ENCODE measurements around the gene COL13A1. TPM values are rescaled to one million over a fixed set of nuclear protein-coding genes. Genes with fewer than 3 reads are reported as not detected.

Gene COL13A1
- polyA plus RNA-seq, 1 of the 3 experiments (the other 2 are of a cell fraction), result 26.7 TPM

DNA sequence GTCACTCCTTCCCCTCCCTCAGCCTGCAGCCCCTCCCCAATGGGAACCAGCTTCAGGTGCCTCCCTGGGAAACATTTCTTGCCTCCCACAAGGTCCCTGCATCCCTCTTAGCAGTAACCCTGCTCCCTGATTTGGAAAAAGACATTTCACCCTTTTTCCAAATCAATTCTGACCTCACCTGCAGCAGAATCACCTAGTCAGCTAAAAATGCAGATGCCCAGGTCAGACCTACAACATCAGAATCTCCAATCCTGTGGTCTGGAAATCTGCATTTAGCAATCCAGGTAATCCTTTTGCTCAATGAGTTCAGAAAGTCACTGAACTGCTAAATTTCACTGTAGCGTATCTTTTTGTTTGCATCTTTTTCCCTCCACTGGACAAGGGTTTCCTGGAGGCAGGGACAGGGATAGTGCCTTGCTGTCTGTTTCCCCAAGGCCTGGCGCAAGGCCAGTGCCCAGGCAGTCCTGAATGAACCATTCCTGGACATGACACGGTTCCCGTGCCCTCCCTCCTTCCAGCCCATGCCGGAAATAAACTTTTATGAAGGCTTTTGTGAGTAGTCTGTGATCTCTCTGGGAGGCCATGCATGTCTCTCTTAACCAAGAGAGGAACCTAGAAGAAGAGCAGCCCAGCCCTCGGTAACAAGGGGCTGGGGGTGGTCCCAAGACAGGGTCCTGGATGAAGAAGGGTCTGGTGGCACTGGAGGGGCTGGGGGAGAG is 44.0 kb downstream of the COL13A1 start:
- peak overlapping the region; percentile 60 for H3K4me2 ChIP-seq
- H3K36me3 ChIP-seq (replicated peaks in 1 of 2; ENCODE audit: control insufficient read depth in 1 of 2, insufficient read depth in 2 of 2, low read length in 1 of 2), result no peaks in the 10 kb centered on the region
- H3K27ac ChIP-seq (ENCODE audit: low read depth in 2 of 2, low read length in 1 of 2), result peak overlapping the region; percentile 55 to 56; a peak in 3 of 4 replicates
- peaks cover 7% of the 10 kb centered on the region for H3F3A ChIP-seq (replicated peaks; ENCODE audit: insufficient read depth)
- peak; percentile 76 for DNase-seq
- H3K9me3 ChIP-seq, result no peaks in the 10 kb centered on the region
- peak overlapping the region; percentile 38; the same call in 1 of the 2 replicates for H3K9ac ChIP-seq
- 22% methylated on average over 6 of the region's 6 CpGs for WGBS (ENCODE audit: low lambda C conversion rate)
- no peak overlapping the region for H3K4me3 ChIP-seq (ENCODE audit: low read depth in 2 of 2, low read length in 1 of 2)
- no peaks in the 10 kb centered on the region for H3K9me2 ChIP-seq
- H4K20me1 ChIP-seq (ENCODE audit: insufficient read depth), result no peaks in the 10 kb centered on the region
- ChIA-PET POLR2A (no interaction called here), CTCF (interaction anchor here (1.1 to 1.2 kb wide), 2 partner anchors 14 to 69 kb away, joined by 3 to 5 read pairs; no protein-coding TSS in a partner anchor)
- peaks cover under 1% of the 10 kb centered on the region; the same call in 1 of the 2 replicates for H3K79me2 ChIP-seq (ENCODE audit: insufficient read depth)
- H3K27me3 ChIP-seq (ENCODE audit: insufficient read depth), result no peaks in the 10 kb centered on the region
- H2AFZ ChIP-seq (ENCODE audit: low read depth), result no peak overlapping the region
- H3K4me1 ChIP-seq (ENCODE audit: control insufficient read depth in 1 of 2, insufficient read depth in 2 of 2, low read depth in 1 of 2, low read length in 1 of 2), result peaks cover 20 to 27% of the 10 kb centered on the region in 2 experiments
- TF ChIP-seq GABPA (IDR thresholded peaks at IDR 0.05; ENCODE audit: low read depth), result no peak
- TF ChIP-seq MXI1 (IDR thresholded peaks at IDR 0.05; ENCODE audit: low read depth, low read length), result no peak
- TF ChIP-seq FOSL2 (IDR thresholded peaks at IDR 0.05; ENCODE audit: borderline replicate concordance, low read depth), result no peak
- no peak for TF ChIP-seq EP300 (IDR thresholded peaks at IDR 0.05; ENCODE audit: borderline replicate concordance in 1 of 2, low read depth in 1 of 2, low read length in 1 of 2)
- TF ChIP-seq IRF3 (IDR thresholded peaks at IDR 0.05; ENCODE audit: low read depth, low read length), result no peak
- TF ChIP-seq PBX3 (IDR thresholded peaks at IDR 0.05), result peak; percentile 41
- 0 out of 2 replicates have a peak, but pooled peaks have one; percentile 39 for TF ChIP-seq ELF1 (IDR thresholded peaks at IDR 0.05)
- TF ChIP-seq POLR2AphosphoS5 (IDR thresholded peaks at IDR 0.05; ENCODE audit: low read depth, low read length), result no peak
- TF ChIP-seq FOXM1 (IDR thresholded peaks at IDR 0.05; ENCODE audit: low read depth), result no peak
- no peak for TF ChIP-seq CTCF (IDR thresholded peaks at IDR 0.05)
- TF ChIP-seq SMC3 (IDR thresholded peaks at IDR 0.05; ENCODE audit: low read depth, low read length), result no peak
- no peak for TF ChIP-seq RFX5 (IDR thresholded peaks at IDR 0.05; ENCODE audit: low read length)
- TF ChIP-seq USF2 (IDR thresholded peaks at IDR 0.05; ENCODE audit: borderline replicate concordance, low read depth, low read length), result no peak
- no peak for TF ChIP-seq EZH2phosphoT487 (IDR thresholded peaks at IDR 0.05; ENCODE audit: borderline replicate concordance, low read depth)
- TF ChIP-seq SIN3A (IDR thresholded peaks at IDR 0.05; ENCODE audit: borderline replicate concordance, low read depth, low read length), result no peak
- no peak for TF ChIP-seq TEAD4 (IDR thresholded peaks at IDR 0.05; ENCODE audit: borderline replicate concordance, insufficient read depth)
- TF ChIP-seq CHD2 (IDR thresholded peaks at IDR 0.05; ENCODE audit: low read length, partially characterized antibody), result no peak
- TF ChIP-seq, protein P1, sequence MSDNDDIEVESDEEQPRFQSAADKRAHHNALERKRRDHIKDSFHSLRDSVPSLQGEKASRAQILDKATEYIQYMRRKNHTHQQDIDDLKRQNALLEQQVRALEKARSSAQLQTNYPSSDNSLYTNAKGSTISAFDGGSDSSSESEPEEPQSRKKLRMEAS (IDR thresholded peaks at IDR 0.05; ENCODE audit: low read depth), result 0 out of 2 replicates have a peak, but pooled peaks have one; percentile 23
- TF ChIP-seq GATA2 (CRISPR knock-in tag; IDR thresholded peaks at IDR 0.05), result no peak
- TF ChIP-seq RXRA (IDR thresholded peaks at IDR 0.05; ENCODE audit: borderline replicate concordance, low read depth), result peak; percentile 12; the same call in 1 of the 2 replicates
- TF ChIP-seq NRF1 (IDR thresholded peaks at IDR 0.05; ENCODE audit: low read depth, low read length), result no peak
- no peak for TF ChIP-seq FOXJ3 (CRISPR knock-in tag; IDR thresholded peaks at IDR 0.05)
- TF ChIP-seq, protein P2, sequence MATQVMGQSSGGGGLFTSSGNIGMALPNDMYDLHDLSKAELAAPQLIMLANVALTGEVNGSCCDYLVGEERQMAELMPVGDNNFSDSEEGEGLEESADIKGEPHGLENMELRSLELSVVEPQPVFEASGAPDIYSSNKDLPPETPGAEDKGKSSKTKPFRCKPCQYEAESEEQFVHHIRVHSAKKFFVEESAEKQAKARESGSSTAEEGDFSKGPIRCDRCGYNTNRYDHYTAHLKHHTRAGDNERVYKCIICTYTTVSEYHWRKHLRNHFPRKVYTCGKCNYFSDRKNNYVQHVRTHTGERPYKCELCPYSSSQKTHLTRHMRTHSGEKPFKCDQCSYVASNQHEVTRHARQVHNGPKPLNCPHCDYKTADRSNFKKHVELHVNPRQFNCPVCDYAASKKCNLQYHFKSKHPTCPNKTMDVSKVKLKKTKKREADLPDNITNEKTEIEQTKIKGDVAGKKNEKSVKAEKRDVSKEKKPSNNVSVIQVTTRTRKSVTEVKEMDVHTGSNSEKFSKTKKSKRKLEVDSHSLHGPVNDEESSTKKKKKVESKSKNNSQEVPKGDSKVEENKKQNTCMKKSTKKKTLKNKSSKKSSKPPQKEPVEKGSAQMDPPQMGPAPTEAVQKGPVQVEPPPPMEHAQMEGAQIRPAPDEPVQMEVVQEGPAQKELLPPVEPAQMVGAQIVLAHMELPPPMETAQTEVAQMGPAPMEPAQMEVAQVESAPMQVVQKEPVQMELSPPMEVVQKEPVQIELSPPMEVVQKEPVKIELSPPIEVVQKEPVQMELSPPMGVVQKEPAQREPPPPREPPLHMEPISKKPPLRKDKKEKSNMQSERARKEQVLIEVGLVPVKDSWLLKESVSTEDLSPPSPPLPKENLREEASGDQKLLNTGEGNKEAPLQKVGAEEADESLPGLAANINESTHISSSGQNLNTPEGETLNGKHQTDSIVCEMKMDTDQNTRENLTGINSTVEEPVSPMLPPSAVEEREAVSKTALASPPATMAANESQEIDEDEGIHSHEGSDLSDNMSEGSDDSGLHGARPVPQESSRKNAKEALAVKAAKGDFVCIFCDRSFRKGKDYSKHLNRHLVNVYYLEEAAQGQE (IDR thresholded peaks at IDR 0.05; ENCODE audit: low read depth, low read length), result 0 out of 2 replicates have a peak, but pooled peaks have one; percentile 12
- TF ChIP-seq TCF12 (IDR thresholded peaks at IDR 0.05), result peak; percentile 35; the same call in 1 of the 2 replicates

All from SK-N-SH (cell line).